RPMI8226 (cell line): ENCODE results near the gene ROR2.

Source experiments
- DNase-seq: peaks from one replicate; pipeline ENCODE4 v3.0.0-alpha.2; 2015

Gene ROR2

GRCh38 chr9:91837981-91838731, 111.9 kb downstream of the ROR2 start:
- no peak for DNase-seq

DNA sequence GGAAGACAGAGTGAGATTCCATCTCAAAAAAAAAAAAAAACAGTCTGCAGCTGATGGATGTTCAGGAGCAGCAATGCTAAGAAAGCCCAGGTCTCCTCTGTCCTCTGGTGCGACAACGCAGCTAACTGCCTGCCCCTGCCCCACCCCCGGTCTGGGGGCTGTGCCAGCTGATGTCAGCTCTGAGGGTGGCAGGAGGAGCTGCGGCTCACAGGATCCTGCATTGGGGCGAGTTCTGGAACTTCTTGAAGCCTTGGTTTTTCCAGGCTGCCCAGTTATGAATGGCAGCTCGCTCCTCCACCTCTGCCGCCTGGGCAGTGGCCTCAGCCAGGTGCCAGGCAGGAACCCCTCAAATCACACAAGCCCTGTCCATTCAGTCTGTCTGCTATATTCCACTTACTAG, 113.5 kb downstream of the ROR2 start:
- DNase-seq: no peak

DNA sequence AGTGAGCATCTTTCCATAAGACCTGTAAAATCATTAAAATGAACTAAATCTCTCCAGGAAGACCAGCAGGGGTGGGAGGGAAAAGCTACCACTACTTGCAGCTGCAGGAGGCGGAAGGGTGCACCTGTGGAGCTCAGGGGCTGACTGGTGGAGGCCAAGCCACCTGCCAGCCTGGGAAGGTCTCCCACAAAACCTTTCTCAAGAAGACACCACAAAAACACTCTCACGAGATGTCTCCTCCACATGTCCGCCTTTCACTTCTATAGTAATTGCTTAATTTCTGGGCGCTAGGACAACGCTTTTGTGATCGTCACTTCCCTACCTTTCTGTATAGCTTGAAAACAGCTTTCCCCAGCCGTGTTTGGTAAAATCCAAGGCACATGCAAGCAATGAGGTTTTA, 114.4 kb downstream of the ROR2 start:
- DNase-seq: peak; percentile 66

DNA sequence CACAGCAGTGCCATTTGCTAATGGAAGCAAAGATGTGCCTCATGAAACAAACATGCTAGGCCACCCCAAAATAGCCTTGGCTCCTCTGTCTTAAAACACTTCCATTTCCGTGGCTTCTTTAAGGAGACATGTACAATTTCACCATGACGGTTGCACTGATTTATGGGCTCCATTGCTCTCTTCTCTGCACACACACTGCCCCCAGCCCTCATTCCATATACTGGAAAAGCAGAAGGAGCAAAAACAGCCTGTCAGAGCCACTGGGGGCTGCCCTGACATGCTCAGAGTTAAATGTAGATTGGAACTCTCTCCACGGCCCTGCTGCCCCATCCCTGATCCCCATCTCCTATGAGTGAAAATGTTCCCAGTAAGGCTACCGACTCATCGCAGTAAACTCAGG, 114.8 kb downstream of the ROR2 start:
- DNase-seq: no peak

GRCh38 chr9:91834740-91835139, 115.3 kb downstream of the ROR2 start:
- DNase-seq: no peak

DNA sequence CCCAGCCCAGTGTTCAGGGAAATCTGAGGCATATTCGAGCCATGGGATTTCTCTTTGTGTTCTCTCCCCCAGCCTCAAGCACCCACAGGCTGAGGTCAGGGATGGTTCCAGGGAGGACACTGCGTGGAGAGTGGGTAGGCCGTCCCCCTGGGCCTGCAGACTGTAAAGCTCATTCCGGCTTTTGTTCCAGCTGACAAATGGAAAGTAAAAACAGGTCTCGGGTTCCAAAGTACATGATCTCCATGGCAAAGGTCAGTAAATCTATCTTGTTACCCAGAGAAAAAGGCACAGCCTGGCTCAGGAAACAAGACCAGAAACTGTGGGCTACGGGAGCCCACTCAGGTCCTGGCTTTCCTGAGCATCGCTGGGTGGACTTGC, 116.2 kb downstream of the ROR2 start:
- no peak for DNase-seq

DNA sequence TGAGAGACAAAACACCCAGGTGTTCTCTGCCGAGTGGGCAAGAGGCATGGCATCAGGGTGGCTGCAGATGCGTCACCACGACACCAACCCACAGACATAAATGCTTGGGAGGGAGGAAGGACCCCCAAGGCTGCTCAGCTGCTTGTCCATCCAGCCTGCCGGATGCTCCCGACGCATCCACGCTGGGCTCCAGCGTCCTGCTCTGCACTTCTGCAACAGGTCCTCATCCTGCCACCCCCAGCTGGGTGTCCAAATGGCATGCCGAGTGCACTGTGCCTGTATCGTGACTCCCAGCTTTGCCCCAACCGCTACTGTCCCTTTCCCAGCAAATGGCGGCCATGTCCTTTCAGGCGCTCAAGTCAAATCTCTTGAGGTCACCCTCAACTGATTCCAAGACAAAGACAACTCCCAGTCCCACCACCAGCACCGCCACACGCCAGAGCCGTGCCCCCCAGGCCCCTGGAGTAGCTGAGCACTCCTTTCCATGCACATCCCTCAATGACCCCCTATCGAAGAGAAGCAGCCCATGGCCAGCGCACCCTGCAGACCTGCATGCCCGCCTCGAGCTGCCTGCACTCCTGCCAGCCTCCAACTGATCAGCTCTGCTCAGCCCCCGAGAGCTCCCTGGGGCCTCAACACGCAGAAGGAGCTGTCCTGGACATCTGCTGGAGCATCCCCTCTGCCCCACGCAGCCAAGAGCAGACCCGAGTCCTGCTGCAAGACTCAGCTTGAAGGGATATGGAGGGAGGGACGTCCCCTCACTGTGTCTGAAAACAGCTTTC, 116.7 kb downstream of the ROR2 start:
- DNase-seq: no peak

- DNase-seq: no peak
Measured at GRCh38 chr9:91832322-91832721, 117.7 kb downstream of the ROR2 start.

- DNase-seq: no peak
Measured at GRCh38 chr9:91825866-91826265, 124.2 kb downstream of the ROR2 start.

DNA sequence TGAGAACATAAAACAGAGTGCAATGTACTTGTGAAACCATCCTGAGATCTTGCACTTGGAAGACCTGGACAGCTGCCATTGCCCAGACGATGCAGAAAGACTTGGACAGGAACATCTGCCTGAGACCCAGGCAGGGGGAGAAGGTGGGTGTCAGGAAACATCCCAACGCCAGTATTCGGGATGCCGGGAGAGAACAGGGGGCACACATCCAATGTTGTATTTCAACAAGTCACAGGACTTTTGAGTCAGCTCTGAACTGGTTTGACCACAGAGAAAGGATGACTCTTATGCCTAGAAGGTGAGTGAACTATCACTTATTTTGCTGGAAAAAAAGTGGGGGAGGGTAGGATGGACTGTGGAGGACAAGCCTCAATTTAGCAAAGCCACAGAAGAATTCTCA, 124.6 kb downstream of the ROR2 start:
- DNase-seq: no peak

DNA sequence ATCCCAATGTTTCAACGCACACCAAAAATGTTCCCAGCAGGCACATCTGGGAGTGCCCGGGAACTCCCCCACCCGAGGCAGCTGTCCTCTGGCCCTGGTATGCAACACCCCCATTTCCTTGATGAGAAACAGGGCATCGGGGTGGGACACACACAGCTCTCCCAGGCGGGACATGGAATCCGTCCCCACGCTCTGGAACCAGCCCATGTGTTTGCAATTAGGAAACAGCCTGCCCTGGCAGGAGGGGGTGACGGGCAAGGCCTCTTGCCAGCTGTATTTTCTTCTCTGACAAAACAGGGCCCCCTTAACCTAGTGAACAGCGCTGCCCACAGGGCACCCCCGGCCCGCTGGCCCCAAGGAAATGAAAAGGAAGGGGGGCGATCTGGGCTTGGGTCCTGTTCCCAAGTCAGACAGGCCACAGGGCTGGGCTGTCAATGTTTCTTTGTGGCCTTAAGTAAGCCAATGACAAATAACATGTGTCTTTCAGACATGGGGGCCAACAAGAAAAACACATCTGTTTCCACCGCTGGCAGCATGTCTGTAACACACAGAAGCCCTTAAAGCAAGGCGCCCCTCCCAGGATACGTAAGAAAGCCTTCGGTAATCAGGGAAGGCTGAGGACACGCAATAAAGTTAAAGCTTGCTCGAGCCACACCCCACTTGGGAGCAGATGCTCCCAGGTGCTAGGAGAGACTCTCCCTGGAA, 125.3 kb downstream of the ROR2 start:
- no peak for DNase-seq

DNA sequence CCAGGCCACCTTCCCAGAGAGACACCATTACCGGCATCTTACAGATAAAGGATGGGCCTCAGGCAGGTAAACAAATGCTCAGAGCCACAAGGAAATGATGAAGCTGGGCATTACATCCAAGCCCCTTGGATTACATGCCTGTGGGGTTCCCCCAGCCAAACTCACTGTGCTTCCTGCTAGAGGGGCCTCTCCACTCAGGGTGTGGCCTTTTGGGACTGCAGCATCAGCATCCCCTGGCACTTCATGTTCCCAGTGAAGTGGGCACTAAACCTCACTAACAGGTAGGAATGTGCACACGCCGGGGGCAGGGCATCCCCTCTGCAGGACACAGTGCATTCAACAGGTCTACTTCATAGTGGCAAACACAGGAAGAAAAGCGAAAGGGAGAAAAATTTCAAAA, 125.9 kb downstream of the ROR2 start:
- no peak for DNase-seq

- DNase-seq: no peak
Measured at GRCh38 chr9:91820949-91821880, 128.8 kb downstream of the ROR2 start.

- no peak for DNase-seq
Measured at GRCh38 chr9:91820126-91820750, 129.8 kb downstream of the ROR2 start.

GRCh38 chr9:91818647-91819403, 131.2 kb downstream of the ROR2 start:
- DNase-seq: no peak

GRCh38 chr9:91818225-91818585, 131.8 kb downstream of the ROR2 start:
- no peak for DNase-seq

GRCh38 chr9:91817493-91818224, 132.4 kb downstream of the ROR2 start:
- no peak for DNase-seq

- DNase-seq: no peak
Measured at GRCh38 chr9:91817106-91817492, 132.9 kb downstream of the ROR2 start.

GRCh38 chr9:91816356-91816755, 133.7 kb downstream of the ROR2 start:
- no peak for DNase-seq

DNA sequence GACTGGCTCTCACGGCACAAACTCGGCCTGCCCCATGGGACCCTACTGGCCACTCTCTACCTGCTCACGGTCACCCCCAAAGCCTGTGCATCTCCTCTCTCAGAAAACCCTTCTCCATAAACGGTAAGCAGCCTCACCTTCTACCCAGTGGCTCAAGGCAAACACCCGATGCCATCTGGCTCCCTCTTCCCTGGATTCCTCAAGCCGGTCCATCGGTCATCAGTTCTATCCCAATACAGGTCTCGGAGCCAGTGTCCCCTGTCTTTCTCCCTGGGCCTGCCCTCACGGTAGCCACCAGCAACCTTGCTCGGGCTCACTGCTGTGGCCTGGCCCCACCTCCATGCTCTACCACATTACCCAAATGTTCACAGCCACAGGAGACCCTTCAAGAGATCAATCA, 134.1 kb downstream of the ROR2 start:
- DNase-seq: no peak

- no peak for DNase-seq
Measured at GRCh38 chr9:91814753-91815152, 135.3 kb downstream of the ROR2 start.
